ENCODE data around the gene PTP4A1.

DNA sequence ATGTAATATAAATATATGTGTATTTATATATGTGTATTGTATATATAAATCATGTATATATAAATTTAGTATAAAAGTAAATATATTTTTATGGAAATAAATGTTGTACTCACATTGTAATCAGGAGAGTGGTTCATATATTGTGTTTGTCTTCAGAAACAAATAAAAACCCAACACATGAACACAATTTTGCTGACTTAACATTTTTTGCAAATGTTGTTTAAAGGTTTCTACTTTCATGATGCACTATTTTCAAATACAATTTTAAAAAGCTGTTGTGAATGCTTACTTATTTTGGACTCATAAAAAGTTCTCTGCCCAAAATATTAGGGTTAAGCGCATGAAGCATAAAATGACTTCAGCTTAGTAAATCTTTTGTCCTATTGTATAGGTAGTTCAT is 39.3 kb downstream of the PTP4A1 start:
- no peak for TF ChIP-seq EP300 (IDR thresholded peaks at IDR 0.05)
- TF ChIP-seq, protein P1, sequence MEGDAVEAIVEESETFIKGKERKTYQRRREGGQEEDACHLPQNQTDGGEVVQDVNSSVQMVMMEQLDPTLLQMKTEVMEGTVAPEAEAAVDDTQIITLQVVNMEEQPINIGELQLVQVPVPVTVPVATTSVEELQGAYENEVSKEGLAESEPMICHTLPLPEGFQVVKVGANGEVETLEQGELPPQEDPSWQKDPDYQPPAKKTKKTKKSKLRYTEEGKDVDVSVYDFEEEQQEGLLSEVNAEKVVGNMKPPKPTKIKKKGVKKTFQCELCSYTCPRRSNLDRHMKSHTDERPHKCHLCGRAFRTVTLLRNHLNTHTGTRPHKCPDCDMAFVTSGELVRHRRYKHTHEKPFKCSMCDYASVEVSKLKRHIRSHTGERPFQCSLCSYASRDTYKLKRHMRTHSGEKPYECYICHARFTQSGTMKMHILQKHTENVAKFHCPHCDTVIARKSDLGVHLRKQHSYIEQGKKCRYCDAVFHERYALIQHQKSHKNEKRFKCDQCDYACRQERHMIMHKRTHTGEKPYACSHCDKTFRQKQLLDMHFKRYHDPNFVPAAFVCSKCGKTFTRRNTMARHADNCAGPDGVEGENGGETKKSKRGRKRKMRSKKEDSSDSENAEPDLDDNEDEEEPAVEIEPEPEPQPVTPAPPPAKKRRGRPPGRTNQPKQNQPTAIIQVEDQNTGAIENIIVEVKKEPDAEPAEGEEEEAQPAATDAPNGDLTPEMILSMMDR (IDR thresholded peaks at IDR 0.05), result no peak

Data from suprapubic skin (tissue), 3 donors.